RWPE1 (cell line): Measurements from ENCODE around the gene RPP25.
A peak's percentile ranks its signal among the peaks of the same experiment; 100 is the strongest.
"Not testable (repeated sequence)": the region's sequence is repeated elsewhere in the genome, so short reads cannot be mapped to it uniquely, and the experiment has no call there.

Experiments
- CTCF ChIA-PET: fragments of 350-600 bp; sonication (Branson Sonifier 250); formaldehyde crosslinking; extraction: SDS; loops from one replicate; lab custom pipeline; 2021; lab: Yijun Ruan, JAX
- POLR2A ChIA-PET: fragments of 400-600 bp; formaldehyde crosslinking; extraction: SDS; loops from one replicate; lab custom pipeline; 2020; ENCODE audit warnings: antibody characterized with exemption; ENCODE audit not compliant: low non-redundant PET; lab: Yijun Ruan, JAX
- DNase-seq: peaks from one replicate; pipeline ENCODE4 v3.0.0; 2012; ENCODE audit warnings: low spot score
- H3K27ac ChIP-seq: fragments of 450-650 bp; 2 replicates; pipeline ENCODE4 v1.5.1; 2017
- TF ChIP-seq, protein P1 (sequence below): fragments of 450-650 bp; conservative IDR thresholded peaks from 2 replicates; pipeline ENCODE4 v1.5.1; 2017; ENCODE audit warnings: low read depth, mild to moderate bottlenecking

RPP25 gene

GRCh38 chr15:74924525-74924924, 32.0 kb downstream of the RPP25 start:
- TF ChIP-seq, protein P1, sequence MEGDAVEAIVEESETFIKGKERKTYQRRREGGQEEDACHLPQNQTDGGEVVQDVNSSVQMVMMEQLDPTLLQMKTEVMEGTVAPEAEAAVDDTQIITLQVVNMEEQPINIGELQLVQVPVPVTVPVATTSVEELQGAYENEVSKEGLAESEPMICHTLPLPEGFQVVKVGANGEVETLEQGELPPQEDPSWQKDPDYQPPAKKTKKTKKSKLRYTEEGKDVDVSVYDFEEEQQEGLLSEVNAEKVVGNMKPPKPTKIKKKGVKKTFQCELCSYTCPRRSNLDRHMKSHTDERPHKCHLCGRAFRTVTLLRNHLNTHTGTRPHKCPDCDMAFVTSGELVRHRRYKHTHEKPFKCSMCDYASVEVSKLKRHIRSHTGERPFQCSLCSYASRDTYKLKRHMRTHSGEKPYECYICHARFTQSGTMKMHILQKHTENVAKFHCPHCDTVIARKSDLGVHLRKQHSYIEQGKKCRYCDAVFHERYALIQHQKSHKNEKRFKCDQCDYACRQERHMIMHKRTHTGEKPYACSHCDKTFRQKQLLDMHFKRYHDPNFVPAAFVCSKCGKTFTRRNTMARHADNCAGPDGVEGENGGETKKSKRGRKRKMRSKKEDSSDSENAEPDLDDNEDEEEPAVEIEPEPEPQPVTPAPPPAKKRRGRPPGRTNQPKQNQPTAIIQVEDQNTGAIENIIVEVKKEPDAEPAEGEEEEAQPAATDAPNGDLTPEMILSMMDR: no peak
- POLR2A ChIA-PET: no interaction called here
- no peak for DNase-seq
- H3K27ac ChIP-seq: no peak overlapping the region
- CTCF ChIA-PET: no interaction called here

DNA sequence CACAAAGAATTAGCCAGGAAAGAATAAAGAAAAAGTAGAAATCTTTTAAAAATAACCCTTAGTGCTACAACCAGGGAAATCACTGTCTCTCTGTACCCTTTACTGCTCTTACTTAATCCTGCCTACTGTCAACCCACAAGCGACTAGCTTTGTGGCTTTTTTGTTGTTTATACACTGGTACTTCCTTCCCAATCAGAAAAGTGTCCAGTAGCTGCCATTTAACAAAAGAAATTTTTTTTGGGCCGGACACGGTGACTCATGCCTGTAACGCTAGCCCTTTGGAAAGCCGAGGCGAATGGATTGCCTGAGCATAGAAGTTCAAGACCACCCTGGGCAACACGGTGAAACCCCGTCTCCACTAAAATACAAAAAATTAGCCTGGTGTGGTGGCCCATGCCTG, 36.1 kb downstream of the RPP25 start:
- ChIA-PET CTCF (interaction anchor here (0.6 kb wide), 2 partner anchors 86 to 477 kb away, joined by 3 read pairs; no protein-coding TSS in a partner anchor), POLR2A (no interaction called here)
- no peak for DNase-seq
- H3K27ac ChIP-seq: no peak overlapping the region
- TF ChIP-seq, protein P1: no peak

GRCh38 chr15:74917676-74918075, 38.9 kb downstream of the RPP25 start:
- H3K27ac ChIP-seq: no peak overlapping the region
- DNase-seq: no peak
- POLR2A ChIA-PET: interaction anchor here (0.6 kb wide), 1 partner anchor 64 kb away, joined by 3 read pairs; no protein-coding TSS in a partner anchor
- TF ChIP-seq, protein P1: no peak
- CTCF ChIA-PET: interaction anchor here (0.7 kb wide), 1 partner anchor 33 kb away, joined by 6 read pairs; no protein-coding TSS in a partner anchor

DNA sequence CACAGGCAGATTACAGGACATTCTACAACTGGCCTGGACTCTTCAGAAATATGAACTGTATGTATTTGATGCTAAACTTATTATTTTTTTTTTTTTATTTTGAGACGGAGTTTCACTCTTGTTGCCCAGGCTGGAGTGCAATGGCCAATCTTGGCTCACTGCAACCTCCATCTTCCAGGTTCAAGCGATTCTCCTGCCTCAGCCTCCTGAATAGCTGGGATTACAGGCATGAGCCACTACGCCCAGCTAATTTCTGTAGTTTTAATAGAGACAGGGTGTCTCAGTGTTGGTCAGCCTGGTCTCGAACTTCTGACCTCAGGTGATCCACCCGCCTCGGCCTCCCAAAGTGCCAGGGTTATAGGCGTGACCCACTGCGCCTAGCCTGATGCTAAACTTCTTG, 42.8 kb downstream of the RPP25 start:
- H3K27ac ChIP-seq, POLR2A ChIA-PET, DNase-seq: not testable (repeated sequence)
- CTCF ChIA-PET: interaction anchor here (0.6 kb wide), 1 partner anchor 9 kb away, joined by 8 read pairs; no protein-coding TSS in a partner anchor

- no peak for DNase-seq
- ChIA-PET POLR2A (no interaction called here), CTCF (no interaction called here)
- peak overlapping the region; percentile 30 for H3K27ac ChIP-seq
- TF ChIP-seq, protein P1: no peak
Observed at GRCh38 chr15:74913041-74913440, 43.5 kb downstream of the RPP25 start.

DNA sequence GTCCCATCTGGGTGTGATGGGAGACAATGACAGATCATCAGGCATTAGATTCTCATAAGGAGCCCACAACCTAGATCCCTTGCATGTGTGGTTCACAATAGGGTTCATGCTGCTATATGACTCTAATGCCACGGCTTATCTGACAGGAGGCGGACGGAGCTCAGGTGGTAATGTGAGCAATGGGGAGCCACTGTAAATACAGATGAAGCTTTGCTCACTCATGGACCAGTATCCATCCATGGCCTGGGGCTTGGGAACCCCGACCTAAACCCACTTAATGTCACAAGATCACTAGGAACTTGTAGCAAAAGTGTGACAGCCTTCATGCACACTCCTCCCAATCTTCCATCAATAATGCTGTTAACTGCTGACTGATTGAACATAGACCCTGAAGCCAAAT, 47.9 kb downstream of the RPP25 start:
- CTCF ChIA-PET: no interaction called here
- H3K27ac ChIP-seq: no peak overlapping the region
- TF ChIP-seq, protein P1: no peak
- POLR2A ChIA-PET: no interaction called here
- no peak for DNase-seq

GRCh38 chr15:74907163-74907870, 49.3 kb downstream of the RPP25 start:
- TF ChIP-seq, protein P1: no peak
- peak overlapping the region; percentile 83 for H3K27ac ChIP-seq
- no peak for DNase-seq
- POLR2A ChIA-PET: interaction anchor here (0.6 to 1.0 kb wide), 2 partner anchors 88 to 125 kb away, joined by 3 read pairs; no protein-coding TSS in a partner anchor
- CTCF ChIA-PET: interaction anchor here (0.6 kb wide), 3 partner anchors 66 to 273 kb away, joined by 3 to 4 read pairs (median 3); no protein-coding TSS in a partner anchor
